T-helper 9 cell (primary cell): Measurements from ENCODE around the gene PCK1.

Source experiments
- DNase-seq: peaks from one replicate; pipeline ENCODE4 v3.0.0-alpha.2; 2020

The PCK1 gene

DNA sequence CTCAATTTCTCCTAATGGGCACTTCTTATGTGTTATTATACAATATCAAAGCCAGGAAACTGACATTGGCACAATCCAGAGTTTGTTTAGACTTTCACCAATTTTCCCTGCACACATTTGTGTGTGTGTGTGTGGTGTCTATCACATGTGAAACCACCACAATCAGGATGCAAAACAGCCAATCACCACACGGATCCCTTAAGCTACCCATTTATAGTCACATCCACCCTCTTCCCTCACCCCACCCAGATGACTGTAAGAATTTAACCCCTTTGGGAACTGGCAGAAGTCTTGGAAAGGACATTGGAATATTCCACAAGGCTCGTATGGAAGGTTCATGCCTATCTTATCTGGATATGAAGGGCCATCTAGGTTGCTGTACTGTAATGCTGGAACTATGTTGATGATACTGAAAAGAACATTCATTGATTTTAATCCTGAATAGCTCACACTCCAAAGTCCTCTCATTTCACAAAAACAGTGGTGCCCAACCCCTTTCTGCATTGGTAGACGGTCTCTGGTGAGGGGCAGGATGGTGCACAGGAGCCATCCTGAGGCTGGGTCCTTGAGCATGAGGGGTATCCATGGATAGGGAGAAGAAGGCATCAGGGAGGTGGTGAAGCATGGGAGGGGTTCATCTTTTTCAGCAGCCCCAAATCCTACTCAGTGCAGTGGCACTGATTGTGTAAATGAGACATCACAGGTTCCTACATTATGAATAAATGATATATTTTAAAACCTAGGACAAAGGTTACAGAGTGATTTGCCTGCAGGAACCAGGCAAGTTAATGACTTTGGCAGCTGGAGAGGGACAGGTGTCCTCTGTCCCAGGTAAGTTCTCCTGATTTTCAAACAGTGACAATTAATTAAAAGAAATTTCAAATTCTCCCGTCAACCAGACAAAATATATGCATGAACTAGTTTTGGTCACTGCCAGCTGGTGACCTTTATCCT lies 23.9 kb upstream of the PCK1 start:
- DNase-seq, result no peak

DNA sequence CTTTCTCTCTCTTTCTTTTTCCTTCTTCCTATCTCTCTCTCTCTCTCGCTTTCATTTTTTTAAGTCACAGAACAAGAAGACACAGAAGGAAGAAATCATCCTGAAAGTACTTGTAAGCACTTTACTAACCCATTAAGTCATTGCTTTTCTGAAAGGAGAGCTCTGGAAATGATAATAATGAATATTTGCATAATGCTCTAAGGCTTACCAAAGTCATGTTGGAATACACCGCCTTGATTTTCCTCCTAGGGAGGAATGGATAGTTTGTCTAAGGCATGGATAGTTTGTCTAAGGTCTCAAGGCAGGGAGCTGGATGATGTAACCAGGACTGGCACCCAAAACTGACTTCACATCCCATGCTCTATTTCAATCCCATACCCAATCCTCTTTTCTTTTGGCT lies 23.1 kb upstream of the PCK1 start:
- DNase-seq, result no peak

GRCh38 chr20:57539889-57540288 lies 21.0 kb upstream of the PCK1 start:
- DNase-seq, result no peak

- DNase-seq, result no peak
Measured at GRCh38 chr20:57540890-57541580, 19.9 kb upstream of the PCK1 start.

DNA sequence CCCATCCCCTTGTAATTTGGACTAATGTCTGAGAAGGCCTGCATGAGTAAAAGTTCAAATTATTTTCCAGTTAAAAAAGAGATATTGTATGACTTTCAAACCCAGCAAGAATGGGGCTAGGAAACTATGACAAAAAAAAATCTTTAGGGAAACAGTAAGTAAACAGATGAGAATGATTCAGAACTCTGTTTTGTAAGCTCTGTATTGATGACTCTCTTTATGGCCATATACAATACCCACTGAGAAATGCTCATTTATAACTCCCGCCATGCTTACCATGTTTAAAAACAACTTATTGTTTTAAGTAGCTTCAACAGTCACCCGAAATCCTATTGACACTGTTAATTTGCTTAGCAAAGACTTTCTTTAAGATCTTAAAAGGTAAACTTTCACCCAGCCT lies 17.2 kb upstream of the PCK1 start:
- DNase-seq, result no peak

DNA sequence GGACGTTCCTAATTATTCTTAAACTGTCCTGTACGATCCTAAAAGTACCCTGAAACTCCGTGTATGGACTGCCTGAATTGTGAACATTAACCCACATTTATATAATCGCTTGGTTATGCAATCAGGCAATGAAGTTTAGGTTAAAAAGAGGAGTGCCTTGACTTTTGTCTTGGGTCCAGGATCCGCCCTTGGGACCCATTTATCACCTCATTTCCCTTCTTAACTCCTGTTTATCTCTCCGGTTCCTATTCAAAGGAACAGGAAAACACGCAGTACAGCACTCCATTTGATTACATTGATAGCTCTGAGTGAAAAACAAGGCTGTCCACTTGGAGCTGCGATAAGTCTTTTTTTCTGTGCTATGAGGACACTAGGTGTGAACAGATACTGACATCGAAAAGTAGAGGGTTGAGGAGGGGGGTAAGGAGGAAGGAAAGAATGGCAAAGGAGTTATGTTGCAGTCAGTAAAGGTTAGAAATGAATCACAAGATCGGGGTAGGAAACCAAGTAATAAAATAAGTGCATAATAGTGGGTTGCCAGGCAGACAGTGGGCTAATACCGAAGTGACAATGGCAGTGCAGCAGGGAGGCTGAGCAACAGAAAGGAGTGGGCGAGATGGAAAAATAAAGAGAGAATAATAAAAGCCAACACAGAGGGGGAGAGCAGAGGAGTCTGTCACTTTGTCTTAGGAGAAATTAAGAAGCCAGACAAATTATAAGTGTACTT lies 15.9 kb upstream of the PCK1 start:
- no peak for DNase-seq

DNA sequence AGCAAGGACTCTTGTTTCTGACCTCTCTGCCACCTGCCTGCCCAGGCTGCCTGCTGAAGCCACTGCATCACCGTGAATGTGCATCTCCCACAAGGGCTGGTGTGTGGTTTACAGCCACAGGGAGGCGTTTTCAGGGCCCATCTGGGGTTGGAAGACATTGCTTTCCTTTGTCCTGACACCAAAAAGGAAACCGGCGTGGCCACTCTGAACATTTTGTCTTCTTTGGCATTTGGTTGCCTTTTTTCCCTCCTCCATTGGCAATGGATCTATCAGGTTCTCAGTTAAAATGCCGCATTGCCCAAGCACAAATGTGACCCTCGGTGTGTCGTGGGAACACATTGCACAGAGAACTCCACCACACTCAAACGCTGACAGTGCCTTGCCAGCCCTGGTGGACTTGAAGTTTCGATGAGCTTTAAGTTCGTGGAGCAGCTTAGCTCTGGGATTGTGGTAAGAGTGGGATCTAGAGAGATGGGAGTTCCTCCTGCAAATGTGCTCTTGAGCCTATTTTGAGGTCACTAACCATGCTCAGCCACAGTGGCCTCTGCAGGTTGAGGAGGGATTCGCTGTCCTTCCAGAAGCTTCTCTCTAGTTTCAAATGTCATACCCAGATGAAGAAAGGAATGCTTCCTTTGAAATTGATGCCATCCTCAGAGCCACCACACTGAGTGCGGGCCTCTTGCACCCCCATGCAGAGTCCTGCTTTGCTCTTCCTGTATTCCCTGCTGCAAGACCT lies 14.8 kb upstream of the PCK1 start:
- DNase-seq, result no peak

DNA sequence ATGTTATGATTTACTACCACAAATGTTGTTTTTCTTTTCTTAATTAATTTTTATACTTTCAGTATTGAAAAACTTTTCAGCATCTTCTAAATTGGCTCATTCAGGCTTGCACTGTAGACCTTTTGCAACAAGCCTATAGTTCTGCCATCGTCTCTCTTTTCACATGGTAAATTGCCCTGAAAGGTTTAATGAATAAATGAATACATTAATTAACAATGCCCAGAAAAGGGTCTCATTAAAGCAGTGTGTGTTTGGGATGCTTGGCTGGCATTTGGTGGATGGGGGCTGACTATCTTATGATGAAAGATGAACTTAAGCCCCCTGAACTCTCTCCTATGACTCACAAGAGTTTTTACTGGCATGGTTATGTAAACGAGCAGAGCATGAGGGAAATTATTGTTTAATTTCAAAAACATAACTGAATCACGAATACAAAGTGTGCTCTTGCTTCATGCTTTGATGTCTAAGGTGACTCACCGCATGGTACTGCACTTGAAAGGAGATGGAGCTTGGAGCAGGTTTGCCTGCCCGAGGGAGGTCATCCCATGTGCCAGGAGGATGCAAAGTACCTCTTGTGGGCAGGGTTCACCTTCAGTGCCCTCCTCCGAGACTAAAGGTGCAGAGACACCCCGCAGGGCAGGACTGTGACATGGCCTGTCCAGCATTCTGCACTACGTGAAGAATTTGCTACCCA lies 13.8 kb upstream of the PCK1 start:
- no peak for DNase-seq

- DNase-seq, result no peak
Measured at GRCh38 chr20:57548177-57549058, 12.5 kb upstream of the PCK1 start.

GRCh38 chr20:57552471-57552870 lies 8.4 kb upstream of the PCK1 start:
- no peak for DNase-seq

DNA sequence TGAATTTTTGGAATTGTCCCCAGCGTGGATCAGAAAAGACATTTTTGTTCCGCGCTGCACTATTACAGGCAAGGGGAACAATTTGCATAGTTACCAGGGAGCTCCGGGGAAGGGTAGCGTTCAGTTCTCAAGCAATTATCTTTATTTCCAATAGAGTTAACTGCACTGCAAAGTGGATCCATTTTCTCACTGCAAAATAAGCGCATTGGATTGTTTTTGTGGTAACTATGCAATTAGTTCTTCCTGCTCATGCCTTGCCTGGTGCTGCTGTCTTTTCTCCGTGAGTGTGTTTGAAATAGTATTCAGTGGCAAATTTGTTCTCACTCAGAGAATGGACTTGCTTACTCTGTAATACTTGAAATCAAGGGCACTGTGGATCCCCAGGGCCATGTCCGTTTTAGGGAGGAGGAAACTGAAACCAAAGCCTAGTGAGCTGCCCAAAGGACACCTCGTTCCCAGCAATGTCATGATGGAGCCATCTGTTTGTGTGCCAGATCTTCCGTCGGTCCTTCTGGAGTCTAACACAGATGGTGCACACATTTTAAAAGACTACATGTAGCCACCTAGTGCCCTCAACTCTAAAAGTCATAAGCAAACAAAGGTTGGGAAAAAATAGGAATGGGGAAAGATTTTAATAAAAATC lies 7.4 kb upstream of the PCK1 start:
- no peak for DNase-seq

DNA sequence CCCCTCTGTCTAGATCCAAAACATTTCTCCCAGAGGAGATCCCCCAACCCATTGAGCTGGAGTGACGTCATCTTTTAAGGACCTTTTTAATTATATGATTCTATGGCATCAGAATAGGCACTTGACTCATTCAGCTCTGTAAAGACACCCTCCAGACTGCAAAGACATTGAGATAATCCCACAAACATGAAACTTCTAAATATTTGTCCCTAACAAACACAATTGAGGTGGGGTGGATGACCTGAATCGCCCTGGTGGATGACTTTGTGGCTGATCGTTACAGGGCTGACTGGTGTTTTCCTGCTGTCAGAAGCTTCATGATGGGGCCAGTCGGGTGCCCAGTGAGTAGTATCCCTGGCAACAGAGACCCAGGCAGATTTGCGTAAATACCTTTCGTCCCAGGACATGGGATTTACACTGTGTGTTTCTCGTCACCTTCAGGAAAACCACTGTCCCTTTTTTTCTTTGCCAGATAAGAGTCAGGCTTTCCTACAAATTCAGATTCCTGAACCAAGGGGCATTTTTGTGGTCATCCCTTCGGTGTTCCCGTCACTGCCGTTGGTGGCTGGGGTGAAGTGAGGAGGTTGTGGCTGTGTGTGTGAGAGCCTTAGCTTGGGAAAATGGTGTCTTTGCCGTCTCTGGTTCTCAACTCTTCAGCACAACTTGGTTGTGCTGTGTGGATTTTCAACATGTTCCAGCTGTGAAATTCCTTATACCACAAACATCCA lies 5.3 kb upstream of the PCK1 start:
- no peak for DNase-seq

DNA sequence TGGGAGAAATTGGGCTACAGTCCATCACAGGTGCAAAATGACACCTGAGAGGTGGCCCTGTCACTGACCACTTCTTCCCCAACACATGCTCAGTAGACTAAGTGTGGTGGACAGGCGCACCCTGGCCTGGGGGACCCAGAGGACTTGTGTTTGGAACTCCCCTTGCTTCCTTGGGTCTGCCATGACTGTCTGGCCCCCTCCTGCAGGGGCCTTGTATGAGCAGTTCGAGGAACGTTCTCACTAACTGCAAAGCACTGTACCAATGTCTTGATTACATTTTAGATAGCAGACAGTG lies 4.0 kb upstream of the PCK1 start:
- DNase-seq, result no peak

GRCh38 chr20:57557926-57558613 lies 2.8 kb upstream of the PCK1 start:
- no peak for DNase-seq

- no peak for DNase-seq
Measured at GRCh38 chr20:57558614-57559288, 2.2 kb upstream of the PCK1 start.

DNA sequence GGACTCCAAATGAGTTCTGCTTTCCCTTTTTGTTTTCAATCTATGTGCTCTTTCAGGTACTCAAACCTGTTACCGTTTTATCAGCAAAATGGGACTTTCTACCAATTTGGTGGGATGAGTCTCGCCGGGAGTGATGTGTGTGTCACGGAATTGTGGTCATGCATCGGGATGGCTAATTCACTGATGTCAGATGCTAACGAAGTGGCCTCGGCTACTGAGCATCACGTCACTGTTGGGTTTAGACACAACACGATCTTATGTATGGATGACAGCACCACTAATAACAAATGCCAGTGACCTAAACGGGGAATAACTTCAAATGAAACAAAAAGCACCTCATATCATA lies 1.6 kb upstream of the PCK1 start:
- DNase-seq, result no peak

- DNase-seq, result no peak
Measured at GRCh38 chr20:57559658-57560553, 1.0 kb upstream of the PCK1 start.
